EL (cell line): ENCODE measurements around the gene FXYD3.
A peak's percentile ranks its signal among the peaks of the same experiment; 100 is the strongest.
"Not testable (repeated sequence)": the region's sequence is repeated elsewhere in the genome, so short reads cannot be mapped to it uniquely, and the experiment has no call there.

Source experiments
- DNase-seq: peaks from one replicate; pipeline ENCODE4 v3.0.0-alpha.2; 2016

The FXYD3 gene

DNA sequence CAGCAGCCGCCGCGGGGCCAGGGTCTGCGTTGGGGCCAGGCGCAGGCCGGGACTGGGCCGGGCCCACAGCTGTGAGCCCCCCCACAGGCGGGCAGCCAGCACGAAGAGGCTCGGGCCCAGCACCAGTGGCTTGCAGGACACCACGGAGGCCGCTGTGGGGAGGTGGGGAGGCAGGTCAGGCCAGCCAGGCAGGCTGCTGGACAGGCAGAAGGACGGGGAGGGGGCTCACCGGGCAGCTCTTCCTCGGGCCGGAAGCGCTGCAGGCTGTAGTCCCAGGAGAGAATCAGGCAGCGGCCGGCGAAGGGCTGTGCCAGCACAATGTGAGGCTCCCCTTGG lies 11.0 kb downstream of the FXYD3 start:
- DNase-seq, result no peak

DNA sequence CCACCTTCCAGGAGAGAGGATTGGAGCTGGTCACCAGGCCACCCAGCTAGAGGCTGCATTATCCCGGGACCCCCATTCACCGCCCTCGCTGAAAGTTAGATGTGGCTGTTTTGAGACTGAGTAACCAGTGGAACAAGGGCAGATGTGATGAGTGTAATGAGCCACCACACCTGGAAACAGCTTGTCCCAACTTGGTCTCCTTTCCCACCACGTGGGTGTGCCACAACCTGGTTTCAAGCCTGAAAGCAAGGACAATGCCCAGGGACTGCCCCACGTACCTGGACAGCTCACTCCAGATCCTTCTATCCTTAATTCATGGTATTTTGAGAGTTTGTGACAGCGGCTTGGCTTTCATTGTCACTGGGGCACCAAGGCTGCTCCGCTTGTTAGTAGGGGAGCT lies 12.2 kb downstream of the FXYD3 start:
- DNase-seq, result no peak

DNA sequence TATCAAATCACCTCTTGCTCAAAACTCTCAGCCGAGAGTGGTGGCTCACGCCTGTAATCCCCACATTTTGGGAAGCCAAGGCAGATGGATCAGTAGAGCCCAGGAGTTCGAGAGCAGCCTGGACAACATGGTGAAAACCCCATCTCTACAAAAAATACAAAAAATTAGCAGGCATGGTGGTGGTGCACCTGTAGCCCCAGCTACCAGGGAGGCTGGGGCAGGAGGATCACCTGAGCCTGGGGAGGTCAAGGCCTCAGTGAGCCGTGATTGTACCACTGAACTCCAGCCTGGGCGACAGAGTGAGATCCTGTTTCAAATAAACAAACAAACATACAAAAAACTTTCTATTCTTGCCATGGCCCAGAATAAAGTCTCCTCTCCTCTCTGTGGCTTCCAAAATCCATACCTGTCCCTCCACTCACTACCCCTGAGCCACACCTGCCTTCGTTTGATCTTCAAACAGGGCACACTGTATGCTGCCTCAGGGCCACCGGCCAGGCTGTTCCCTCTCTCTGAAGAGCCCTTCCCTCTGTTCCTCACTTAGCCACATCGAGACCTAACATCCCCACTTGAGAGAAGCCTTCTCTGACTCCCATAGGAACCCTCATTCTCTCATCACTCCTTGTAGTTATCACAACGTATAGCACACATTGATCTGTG lies 12.9 kb downstream of the FXYD3 start:
- no peak for DNase-seq

DNA sequence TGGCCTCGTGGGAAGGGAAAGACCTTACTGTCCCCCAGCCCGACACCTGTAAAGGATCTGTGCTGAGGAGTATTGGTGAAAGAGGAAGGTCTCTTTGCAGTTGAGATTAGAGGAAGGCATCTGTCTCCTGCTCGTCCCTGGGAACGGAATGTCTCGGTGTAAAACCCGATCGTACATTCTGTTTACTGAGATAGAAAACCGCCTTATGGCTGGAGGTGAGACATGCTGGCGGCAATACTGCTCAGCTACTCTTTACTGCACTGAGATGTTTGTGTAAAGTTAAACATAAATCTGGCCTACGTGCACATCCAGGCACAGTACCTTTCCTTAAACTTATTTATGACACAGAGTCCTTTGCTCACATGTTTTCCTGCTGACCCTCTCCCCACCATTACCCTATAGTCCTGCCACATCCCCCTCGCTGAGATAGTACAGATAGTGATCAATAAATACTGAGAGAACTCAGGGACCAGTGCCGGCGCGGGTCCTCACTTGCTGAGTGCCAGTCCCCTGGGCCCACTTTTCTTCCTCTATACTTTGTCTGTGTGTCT lies 14.2 kb downstream of the FXYD3 start:
- DNase-seq, result not testable (repeated sequence)

DNA sequence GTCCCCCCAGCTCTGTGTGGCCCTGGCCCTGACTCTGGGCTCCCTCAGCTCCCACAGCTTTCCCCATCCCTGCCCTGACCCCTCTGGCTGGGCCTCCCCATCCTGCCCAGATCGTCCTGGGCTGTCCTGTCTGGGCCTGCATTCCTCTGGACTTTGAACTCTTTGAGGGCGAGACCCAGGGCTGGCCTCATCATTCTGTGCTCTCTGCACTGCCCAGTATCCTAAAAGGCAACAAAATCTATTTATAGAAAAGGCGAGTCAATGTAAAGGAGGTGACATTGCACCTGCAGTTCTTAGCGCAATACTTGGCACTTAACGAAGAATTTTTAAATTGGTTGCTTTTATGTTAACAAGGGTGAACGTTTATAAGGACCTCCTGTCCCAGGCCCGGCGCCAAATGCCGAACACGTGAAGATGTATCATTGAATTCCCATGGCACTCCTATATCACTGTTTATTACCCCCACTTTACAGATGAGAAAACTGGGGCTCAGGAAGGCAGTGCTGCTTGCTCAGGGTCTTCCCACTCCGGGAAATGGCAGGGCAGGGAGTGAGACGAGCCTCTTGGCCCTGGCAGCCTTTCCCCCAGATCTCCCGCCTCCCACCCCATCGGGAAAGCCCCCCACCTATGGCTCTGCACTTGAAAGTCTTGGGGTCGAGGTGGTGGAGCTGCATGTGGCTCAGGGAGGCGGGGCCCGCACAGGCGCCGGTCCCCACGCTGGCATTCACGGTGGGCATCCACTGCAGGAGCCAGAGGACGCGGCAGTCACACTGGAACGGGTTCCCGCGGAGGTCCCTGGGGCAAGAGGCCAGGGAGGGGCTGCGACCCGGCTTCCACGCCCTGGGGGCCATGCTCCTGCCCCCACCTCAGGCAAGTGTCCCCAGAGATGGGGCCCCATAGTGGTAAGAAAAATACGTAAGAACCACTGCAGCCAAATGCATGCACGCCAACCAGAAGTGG lies 15.4 kb downstream of the FXYD3 start:
- DNase-seq, result no peak

DNA sequence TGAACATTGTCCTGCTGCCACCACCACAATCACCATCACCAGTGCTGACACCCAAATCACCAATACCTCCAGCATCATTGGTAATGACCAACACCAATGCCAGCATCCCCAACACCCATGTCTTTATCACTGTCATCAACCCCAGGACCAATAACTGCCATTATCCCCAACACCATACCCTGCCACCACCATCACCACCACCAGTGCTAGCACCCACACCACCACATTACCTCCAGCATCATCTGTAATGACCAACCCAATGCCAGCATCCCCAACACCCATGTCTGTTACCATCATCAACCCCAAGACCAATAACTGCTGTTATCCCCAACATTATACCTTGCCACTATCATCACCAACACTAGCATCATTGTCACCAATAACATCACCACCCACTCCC lies 16.6 kb downstream of the FXYD3 start:
- no peak for DNase-seq

DNA sequence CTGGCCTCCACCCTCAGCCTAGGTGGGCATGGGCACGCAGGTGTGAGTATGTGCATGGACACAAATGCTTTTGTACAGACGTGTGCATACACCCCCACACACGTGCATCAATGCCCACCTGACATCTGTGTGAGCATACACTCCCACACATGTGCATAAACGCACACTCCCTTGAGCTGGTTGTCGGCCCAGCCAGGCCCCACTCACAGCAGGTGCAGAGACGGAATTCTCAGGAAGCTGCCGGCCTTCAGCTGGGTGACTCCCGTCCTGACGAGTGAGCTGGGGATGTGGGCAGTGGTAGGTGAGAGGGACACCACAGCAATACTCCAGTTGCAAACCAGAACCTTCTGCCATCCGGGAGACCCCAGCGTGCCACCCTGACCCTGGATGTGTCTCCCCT lies 18.2 kb downstream of the FXYD3 start:
- DNase-seq, result no peak

DNA sequence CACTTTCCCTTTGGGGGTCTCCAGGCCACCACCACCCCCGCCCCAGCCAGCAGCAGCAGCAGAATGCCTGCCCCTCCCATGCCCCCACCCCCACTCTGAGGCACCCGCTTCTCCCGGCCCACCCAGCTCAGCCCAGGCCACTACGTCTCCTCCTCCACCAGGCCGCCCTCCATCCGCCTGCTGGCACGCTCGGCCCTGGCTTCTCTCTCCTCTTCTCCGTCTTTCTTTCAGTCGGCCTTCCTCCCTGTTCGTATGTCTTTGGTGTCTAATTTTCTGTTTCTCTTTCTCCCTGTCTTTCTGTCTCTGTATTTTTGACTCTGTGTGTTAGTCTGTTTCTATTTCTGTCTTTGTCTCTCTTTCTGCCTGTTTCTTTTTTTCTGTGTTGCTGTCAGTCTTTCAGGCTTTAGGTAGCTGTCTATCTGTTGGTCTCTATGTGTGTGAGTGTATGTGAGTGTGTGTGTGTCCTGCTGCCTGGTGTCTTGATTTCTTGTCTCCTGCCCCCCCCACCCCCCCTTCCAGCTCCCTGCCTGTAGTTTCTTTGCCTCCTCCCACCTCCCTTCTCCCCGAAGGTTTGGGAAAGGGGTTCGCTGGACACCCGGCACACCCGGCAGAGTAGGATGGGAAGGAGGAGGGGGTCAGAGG lies 19.1 kb downstream of the FXYD3 start, which contains the start of gene LGI4:
LGI4 (minus strand) TSS at position 459 of the 642 bp plus-strand sequence; CDS start at position 80, 379 bp downstream.
- DNase-seq, result no peak

DNA sequence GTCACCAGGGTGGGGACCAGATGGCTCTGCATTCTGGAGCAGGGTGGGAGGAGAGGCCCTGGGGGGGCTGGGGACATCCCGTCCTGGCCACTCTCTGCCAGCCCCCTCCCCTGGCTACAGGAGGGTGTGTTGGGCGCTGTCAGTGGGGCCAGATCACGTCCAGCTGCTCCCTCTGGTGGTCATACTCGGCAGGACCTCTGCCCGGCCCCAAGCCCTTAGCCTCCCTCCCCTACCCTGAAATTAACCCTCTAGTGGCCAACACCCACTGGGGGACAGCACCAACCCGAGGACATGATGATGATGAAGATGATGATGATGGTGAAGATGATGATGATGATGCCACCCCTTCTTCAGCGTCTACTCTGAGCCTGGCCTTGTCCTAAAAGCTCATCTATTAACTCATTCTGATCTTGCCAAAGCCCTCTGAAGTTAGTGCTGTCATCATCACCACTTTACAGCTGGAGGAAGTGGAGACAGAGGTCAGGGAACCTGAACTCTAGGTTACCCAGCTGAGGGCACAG lies 19.8 kb downstream of the FXYD3 start:
- peak; percentile 57 for DNase-seq

DNA sequence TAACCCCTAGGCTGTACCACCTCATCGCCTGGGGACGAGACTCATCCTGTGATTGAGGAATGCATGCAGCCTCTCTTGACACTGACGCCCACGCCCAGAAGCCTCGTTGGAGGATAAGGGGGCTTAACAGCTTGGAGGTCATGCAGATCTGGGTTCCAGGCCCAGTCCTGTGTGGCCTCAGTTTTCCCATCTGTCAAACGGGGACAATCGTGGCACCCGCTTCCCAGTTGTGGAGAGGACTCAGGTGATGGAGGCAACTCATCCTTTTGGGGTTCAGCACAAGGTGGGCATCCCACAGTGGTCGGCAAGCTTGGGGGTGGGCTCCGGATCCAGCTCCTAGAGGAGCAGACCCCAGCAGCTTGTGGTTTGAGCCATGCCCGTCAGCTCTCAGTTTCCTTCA lies 20.6 kb downstream of the FXYD3 start:
- no peak for DNase-seq

DNA sequence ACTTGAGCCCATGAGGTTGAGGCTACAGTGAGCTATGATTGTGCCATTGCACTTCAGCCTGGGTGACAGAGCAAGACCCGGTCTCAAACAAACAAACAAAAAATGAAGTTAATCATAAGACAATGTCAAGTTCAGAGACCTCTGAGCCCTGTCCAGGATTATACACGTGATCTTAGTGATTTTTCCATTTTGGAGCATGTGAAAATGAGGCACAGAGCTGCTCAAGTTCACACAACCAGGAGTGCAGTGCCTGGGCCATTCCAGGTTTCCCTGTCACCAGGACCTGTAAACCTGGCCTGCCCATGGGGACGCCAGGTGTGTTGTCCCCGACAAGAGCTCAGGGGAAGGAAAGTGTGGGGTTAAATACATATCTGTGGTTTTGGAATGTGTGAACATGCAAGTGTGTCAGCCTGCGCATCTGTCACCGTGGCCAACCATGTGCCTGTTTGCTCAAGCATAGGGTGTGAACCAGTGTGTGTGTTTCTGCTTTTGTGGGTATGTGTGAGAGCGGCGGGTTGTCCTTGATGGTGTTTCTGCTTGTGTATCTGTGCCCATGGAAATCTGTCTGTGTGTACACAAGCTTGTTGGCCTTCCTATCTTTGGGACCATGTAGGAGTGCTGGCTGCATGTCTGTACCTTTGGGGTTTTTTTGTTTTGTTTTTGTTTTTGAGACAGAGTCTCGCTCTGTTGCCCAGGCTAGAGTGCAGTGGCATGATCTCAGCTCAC lies 21.5 kb downstream of the FXYD3 start:
- no peak for DNase-seq

DNA sequence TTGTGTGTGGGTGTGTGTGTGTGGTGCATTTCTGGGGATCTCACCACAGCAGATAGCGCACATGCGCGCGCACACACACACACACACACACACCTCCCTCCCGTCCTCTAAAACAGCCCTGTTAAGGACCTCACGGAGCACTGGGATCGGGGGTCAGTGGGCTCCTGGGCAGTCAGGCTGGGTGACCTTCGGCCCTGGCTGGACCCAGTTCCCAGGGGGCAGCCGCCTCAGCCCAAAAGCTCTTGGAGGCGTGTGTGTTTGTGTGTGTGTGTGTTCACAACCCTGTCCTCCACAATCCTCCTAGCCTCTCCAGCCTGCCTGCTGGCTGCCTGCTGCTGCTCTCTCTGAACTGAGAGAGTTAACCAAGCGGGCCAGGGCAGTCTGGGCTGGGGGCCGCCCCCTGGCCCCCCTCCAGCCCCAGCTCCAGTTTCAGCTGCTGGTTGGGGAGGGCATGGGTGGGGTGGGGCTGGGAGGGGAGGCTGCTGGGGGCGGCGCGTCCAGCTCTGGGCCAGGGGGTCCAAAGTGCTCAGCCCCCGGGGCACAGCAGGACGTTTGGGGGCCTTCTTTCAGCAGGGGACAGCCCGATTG lies 22.8 kb downstream of the FXYD3 start, which contains the start of gene FXYD1:
FXYD1 (plus strand) TSS at position 520 of the 588 bp plus-strand sequence. CDS start 1,256 bp downstream, outside the sequence.
- DNase-seq, result no peak

DNA sequence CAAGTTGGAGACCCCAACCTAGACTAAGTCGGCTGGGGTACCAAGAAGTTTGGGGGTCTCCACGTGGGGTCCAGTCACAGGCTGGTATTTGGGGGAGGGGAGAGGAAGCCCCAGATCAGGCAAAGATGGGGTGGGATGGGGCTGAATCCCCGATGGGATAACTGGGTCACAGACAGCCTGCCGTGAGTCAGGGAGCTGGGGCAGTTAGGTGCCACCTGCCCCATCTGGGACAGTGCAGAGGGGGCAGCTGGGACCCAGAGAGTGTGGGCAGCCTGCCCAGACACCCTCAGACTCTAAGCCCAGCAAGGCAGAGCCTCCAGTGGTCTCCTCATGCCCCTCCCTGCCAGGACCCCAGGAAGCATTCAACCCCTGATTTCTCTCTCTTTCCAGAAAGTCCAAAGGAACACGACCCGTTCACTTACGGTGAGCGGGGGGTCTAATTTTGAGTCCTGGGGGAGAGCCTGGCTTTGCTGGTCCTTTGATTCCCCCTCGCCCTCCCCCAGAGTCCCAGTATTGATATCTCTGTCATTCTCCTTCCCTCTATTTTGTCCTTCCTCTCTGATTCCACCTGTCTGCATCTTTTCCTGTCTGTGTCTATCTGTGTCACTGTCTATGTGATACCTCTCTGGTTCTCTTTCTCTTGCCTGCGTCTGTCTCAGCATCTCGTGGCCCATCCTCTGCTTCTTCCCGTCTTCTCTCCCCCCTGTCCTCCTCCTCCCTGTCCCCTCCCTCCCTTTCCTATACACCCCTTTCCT lies 24.8 kb downstream of the FXYD3 start:
- DNase-seq, result no peak

DNA sequence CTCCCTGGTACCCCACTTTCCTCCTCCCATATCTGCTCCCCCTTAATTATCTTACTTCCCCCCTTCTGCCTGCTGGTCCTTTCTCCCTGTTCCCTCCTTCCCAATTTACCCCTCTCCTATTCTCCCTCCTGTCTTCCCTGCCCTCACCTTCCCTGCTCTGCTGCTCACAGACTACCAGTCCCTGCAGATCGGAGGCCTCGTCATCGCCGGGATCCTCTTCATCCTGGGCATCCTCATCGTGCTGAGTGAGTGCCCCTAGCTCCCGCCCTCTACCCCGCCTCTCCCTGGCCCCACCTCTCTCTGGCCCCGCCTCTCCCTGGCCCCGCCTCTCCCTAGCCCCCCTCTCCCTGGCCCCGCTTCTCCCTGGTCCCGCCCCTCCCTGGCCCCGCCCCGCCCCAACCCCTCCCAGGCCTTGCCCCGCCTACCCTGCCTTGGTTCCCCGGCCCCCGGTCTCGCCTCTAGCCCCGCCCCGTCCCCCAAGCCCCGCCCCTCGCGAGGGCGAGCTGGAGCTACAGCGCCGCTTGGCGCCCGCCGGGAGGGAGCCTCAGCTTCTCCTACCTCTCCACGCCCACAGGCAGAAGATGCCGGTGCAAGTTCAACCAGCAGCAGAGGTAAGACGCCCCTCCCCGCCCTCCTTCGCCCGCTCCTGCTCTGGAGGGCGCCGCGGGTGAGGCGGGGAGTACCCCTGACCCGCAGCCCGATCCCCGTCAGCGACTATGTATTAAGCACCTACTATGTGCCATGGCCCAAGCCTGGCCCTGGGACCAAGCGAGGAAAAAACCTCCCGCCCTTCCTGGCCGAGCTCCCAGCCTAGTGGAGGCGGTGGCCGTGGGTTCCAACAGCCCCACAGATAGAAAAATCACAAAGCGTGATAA lies 25.6 kb downstream of the FXYD3 start:
- peak; percentile 89 for DNase-seq

DNA sequence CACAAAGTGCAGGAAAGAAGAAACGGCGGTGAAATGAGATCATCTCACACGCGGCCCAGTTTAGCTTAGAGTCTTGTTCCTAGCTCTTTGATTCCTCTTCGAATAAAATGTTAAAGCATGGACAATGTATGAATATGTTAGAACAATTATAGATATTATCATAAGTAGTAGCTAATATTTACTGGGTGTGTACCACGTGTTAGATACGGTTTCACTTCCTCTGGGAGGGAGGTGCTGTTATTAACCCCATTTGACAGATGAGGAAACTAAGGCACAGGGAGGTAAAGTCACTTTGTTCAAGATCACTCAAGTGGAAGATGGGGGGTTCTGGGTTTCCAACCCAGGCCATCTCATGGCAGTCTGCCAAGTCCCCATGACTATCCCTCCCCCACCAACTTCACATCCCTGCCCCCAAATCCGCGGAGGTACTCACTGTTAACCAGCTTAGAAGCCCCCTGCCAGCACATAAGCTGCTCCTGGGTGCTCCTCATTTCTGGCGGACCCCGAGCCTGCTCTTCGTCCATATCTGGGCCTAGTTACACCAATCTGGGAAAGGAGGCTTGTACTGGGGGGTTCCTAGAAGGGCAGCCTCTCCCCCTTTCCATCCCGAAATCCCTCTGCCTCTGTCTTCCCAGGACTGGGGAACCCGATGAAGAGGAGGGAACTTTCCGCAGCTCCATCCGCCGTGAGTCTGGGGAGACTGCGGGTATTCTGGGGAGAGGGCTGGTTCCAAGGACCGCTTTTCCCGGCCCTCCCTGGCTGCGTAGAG lies 26.4 kb downstream of the FXYD3 start:
- DNase-seq, result no peak

DNA sequence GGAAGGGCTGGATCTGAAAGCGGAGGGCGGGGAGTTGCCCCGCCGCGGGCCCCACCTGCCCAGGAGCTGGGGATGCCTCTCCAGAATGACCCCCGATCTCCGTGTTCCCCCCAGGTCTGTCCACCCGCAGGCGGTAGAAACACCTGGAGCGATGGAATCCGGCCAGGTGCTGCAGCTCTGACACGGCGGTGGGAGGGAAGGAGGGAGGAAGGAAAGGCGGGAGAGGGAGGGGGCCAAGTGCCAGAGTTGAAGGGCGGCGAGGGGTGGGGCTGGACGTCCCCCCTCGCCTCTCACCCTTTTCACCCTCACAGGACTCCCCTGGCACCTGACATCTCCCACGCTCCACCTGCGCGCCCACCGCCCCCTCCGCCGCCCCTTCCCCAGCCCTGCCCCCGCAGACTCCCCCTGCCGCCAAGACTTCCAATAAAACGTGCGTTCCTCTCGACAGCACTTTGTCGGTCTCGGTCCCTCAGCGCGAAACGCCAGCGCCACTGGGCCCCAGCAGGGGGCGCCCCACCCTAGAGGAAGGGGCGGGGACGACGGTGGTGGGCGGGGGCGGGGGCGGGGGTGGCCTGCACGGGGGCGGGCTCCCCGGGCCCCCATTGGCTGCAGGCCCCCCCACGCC lies 27.1 kb downstream of the FXYD3 start:
- peak; percentile 42 for DNase-seq

DNA sequence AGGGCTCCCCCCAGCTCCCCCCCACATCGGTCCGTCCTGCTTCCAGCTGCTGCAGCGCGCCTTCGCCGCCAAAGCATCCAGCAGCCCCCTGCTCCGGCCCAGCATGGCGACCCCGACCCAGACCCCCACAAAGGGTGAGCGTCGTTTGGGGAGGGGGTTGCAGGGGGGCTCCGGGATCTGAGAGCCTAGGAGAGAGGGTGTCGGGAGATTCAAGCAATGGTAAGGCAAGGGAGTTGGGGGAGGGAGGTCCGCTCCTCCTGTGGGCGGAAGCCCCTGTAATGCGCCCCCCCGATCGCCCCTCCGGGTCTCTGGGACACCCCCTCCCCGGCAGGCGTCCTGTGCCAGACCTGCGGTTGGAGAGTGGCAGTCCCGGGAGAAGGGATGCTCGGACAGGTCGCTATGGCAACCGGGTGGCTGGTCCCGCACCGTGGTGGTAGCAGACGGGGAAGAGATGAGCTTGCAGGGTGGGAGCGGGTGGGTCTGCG lies 27.6 kb downstream of the FXYD3 start, which contains the start of gene FXYD7:
FXYD7 (plus strand) TSS at position 25 of the 485 bp plus-strand sequence; CDS start at position 104, 79 bp downstream.
- no peak for DNase-seq

DNA sequence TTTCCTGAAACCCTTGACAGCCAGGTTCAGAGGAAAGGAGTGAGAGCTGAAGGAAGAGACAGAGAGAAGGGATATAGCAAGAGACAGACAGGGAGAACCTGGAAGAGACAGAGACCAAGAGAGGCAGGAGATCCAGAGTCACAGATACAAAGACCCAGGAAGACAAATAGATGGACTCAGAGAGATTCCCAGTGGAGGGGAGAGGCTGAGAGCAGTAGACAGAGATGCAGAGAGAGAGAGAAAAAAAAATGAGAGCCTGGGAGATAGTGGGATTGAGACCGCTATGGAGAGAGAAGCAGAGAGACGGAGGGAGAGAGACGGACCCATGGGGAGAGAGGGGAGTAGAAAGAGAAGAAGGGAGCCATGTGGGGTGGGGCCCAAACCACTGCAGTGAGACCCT lies 28.2 kb downstream of the FXYD3 start:
- no peak for DNase-seq

DNA sequence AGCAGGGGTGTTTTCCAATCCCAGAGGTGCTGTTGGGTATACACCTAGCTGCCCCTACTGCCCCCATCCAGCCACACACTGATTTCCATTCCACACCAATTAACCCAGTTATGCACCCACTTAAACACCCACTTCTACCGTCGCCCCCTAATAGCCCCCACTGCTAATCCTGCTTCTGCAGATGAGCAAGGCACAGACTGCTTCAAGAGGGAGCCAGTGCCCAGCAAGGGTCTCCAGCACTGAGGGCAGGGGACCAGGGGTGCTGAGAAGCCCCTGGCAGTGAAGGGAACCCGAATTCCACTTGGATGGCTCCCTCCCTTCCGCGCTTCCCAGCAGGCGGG lies 28.6 kb downstream of the FXYD3 start:
- DNase-seq, result no peak
